GM23338 (cell line): ENCODE data around the gene DTX1.
A peak's percentile ranks its signal among the peaks of the same experiment; 100 is the strongest.

Experiments
- CREB1 ChIP-seq: fragments of 250-450 bp; sonication (Bioruptor Pico); IDR thresholded peaks from 2 replicates; pipeline ENCODE4 v1.5.0; 2020; ENCODE audit warnings: low read depth, mild to moderate bottlenecking, moderate library complexity
- CTCF ChIP-seq, 2 experiments: fragments of 200-600 bp in 1 of 2; sonication (generic) in 1 of 2; conservative IDR thresholded peaks; 2 replicates each; pipeline versions ENCODE4 v1.5.1 to v1.6.1; 2016 to 2017; ENCODE audit warnings: antibody characterized with exemption in 2 of 2, low read depth in 2 of 2, mild to moderate bottlenecking in 2 of 2, moderate library complexity in 1 of 2
- EZH2 ChIP-seq: fragments of 200-600 bp; sonication (generic); IDR thresholded peaks from one replicate; pipeline ENCODE4 v1.8.0; 2017; ENCODE audit warnings: antibody characterized with exemption, mild to moderate bottlenecking, low read depth; ENCODE audit not compliant: unreplicated experiment
- EZH2phosphoT487 ChIP-seq: fragments of 200-600 bp; sonication (generic); IDR thresholded peaks from one replicate; pipeline ENCODE4 v1.8.1; 2018; ENCODE audit warnings: antibody characterized with exemption; ENCODE audit not compliant: unreplicated experiment
- JUNB ChIP-seq: IDR thresholded peaks from one replicate; pipeline ENCODE4 v1.6.1; 2016; ENCODE audit warnings: antibody characterized with exemption; ENCODE audit not compliant: unreplicated experiment
- NANOG ChIP-seq: IDR thresholded peaks from 2 replicates; pipeline ENCODE4 v1.6.1; 2016; ENCODE audit warnings: antibody characterized with exemption, borderline replicate concordance
- POLR2AphosphoS5 ChIP-seq: IDR thresholded peaks from 2 replicates; pipeline ENCODE4 v1.6.1; 2016; ENCODE audit warnings: antibody characterized with exemption, low read depth
- REST ChIP-seq: IDR thresholded peaks from one replicate; pipeline ENCODE4 v1.6.1; 2018; ENCODE audit warnings: antibody characterized with exemption; ENCODE audit not compliant: unreplicated experiment
- STAT1 ChIP-seq: IDR thresholded peaks from one replicate; pipeline ENCODE4 v1.6.1; 2016; ENCODE audit warnings: antibody characterized with exemption; ENCODE audit not compliant: unreplicated experiment
- ZNF114 ChIP-seq: fragments of 250-450 bp; sonication (Bioruptor Pico); IDR thresholded peaks from 2 replicates; pipeline ENCODE4 v1.5.0; 2020; ENCODE audit warnings: mild to moderate bottlenecking, moderate library complexity
- ZNF331 ChIP-seq: fragments of 250-450 bp; sonication (Bioruptor Pico); IDR thresholded peaks from 2 replicates; pipeline ENCODE4 v1.5.0; 2020; ENCODE audit warnings: low read depth, mild to moderate bottlenecking, moderate library complexity
- TF ChIP-seq, protein P1 (sequence below): IDR thresholded peaks from 2 replicates; pipeline ENCODE4 v1.6.1; 2016; ENCODE audit warnings: antibody characterized with exemption

DNA sequence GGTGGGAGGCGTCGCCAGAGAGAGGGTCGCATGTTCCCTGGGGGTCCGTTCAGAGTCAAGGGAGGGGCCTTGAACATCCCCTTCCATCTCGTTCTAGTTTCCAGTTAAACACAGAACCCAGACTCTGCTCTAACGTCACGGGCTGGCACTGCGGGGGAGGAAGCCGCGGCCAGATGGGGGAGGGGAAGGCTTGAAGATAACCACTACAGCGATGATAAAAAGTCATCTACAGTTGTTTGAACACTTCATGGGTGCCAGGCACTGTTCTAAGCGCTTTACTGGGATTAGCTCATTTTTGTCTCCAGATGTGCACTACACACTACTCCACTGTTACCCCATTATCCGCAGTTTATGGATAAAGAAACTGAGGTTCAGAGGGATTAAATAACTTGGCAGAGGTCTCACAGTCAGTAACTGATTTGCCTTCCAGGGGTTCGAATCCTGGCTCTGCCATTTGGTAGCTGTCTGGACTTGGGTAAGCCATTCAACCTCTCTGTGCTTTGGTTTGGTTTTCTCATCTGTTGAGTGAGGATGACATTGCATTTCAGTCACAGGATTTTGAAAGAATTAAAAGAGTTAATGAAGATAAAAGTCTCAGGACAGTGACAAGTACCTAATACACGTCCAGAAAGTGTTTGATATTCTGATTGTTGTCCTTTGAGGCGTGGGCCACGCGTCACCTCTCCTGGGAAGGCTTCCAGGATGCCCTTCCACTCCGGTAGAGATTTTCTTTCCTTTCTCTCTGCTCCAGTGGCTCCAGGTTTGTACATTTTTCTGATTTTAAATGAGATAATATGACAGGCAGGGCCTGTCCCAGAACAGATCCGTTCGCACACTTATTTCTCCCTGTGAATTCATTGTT, 79.8 kb downstream of the DTX1 start:
- TF ChIP-seq CTCF (conservative IDR thresholded peaks at IDR 0.05; ENCODE audit: low read depth in 2 of 2) (no peak), NANOG (no peak), EZH2phosphoT487 (no peak), POLR2AphosphoS5 (no peak), REST (no peak), ZNF114 (CRISPR knock-in tag) (no peak), EZH2 (no peak), JUNB (no peak), CREB1 (CRISPR knock-in tag) (peak; percentile 46), STAT1 (no peak), ZNF331 (CRISPR knock-in tag) (no peak)
- TF ChIP-seq, protein P1, sequence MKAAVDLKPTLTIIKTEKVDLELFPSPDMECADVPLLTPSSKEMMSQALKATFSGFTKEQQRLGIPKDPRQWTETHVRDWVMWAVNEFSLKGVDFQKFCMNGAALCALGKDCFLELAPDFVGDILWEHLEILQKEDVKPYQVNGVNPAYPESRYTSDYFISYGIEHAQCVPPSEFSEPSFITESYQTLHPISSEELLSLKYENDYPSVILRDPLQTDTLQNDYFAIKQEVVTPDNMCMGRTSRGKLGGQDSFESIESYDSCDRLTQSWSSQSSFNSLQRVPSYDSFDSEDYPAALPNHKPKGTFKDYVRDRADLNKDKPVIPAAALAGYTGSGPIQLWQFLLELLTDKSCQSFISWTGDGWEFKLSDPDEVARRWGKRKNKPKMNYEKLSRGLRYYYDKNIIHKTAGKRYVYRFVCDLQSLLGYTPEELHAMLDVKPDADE = no peak
